A673 (cell line): ENCODE measurements around the gene TBCC. TPM values are rescaled to one million over a fixed set of nuclear protein-coding genes. Genes with fewer than 3 reads are reported as not detected.
"Not testable (repeated sequence)": the region's sequence is repeated elsewhere in the genome, so short reads cannot be mapped to it uniquely, and the experiment has no call there.

ENCODE experiments used
- BruUV-seq: library from RNA; stranded (reverse); fragments of 400-500 nt; replicated peaks from 2 replicates; lab custom pipeline; 2021; lab: Mats Ljungman, UMichigan
- CTCF ChIA-PET: fragments of 300-600 bp; sonication (Branson Sonifier 250); formaldehyde crosslinking; loops from one replicate; lab custom pipeline; 2022; ENCODE audit warnings: antibody characterized with exemption; lab: Charles Lee
- POLR2A ChIA-PET: fragments of 300-600 bp; sonication (Branson Sonifier 250); formaldehyde crosslinking; loops from one replicate; lab custom pipeline; 2022; ENCODE audit warnings: antibody characterized with exemption; ENCODE audit not compliant: low non-redundant PET; lab: Charles Lee
- DNase-seq: peaks from one replicate; pipeline ENCODE4 v3.0.0-alpha.2; 2015; ENCODE audit warnings: low spot score
- H3K27ac ChIP-seq: fragments of 200-600 bp; sonication (generic); 2 replicates; pipeline ENCODE4 v1.5.1; 2016; ENCODE audit warnings: mixed run types, low read depth, mild to moderate bottlenecking, mixed read lengths, antibody characterized with exemption, low read length; ENCODE audit not compliant: poor library complexity, severe bottlenecking
- H3K27me3 ChIP-seq: fragments of 200-600 bp; sonication (generic); replicated peaks from 2 replicates; pipeline ENCODE4 v1.6.1; 2017; ENCODE audit warnings: mixed run types, low read depth, mild to moderate bottlenecking, mixed read lengths, antibody characterized with exemption, low read length; ENCODE audit not compliant: insufficient read depth, poor library complexity
- H3K36me3 ChIP-seq: fragments of 200-600 bp; sonication (generic); 2 replicates; pipeline ENCODE4 v1.6.1; 2016; ENCODE audit warnings: mixed run types, mild to moderate bottlenecking, mixed read lengths, antibody characterized with exemption, low read length; ENCODE audit not compliant: insufficient read depth, poor library complexity, severe bottlenecking
- H3K4me1 ChIP-seq: fragments of 200-600 bp; sonication (generic); 2 replicates; pipeline ENCODE4 v1.6.1; 2017; ENCODE audit warnings: mixed run types, mild to moderate bottlenecking, mixed read lengths, antibody characterized with exemption, low read length; ENCODE audit not compliant: insufficient read depth, poor library complexity, severe bottlenecking
- H3K4me3 ChIP-seq: fragments of 200-600 bp; sonication (generic); 2 replicates; pipeline ENCODE4 v1.5.1; 2016; ENCODE audit warnings: low read depth, mixed run types, mild to moderate bottlenecking, mixed read lengths, low read length; ENCODE audit not compliant: poor library complexity, severe bottlenecking
- H3K9me3 ChIP-seq: fragments of 200-600 bp; sonication (generic); 2 replicates; pipeline ENCODE4 v1.6.1; 2016; ENCODE audit warnings: mixed run types, low read depth, mild to moderate bottlenecking, mixed read lengths, antibody characterized with exemption, low read length; ENCODE audit not compliant: poor library complexity, severe bottlenecking
- EZH2 ChIP-seq: fragments of 200-600 bp; sonication (generic); IDR thresholded peaks from 2 replicates; pipeline ENCODE4 v1.6.1; 2017; ENCODE audit warnings: borderline replicate concordance, low read depth, mild to moderate bottlenecking, mixed read lengths, antibody characterized with exemption, low read length; ENCODE audit not compliant: poor library complexity, severe bottlenecking
- intact Hi-C: fragments of 100-400 bp; cut with micrococcal nuclease; formaldehyde crosslinking; loops from one replicate; pipeline ENCODE4 v1.10.0; 2022; ENCODE audit not compliant: unreplicated experiment
- total RNA-seq: library from RNA; stranded (reverse); gene quantifications from 2 replicates; pipeline ENCODE4 v1.2.3, GENCODE V29; 2021
- TF ChIP-seq, protein P1 (sequence below): fragments of 300-800, 200-600 bp; sonication (generic); conservative IDR thresholded peaks from 2 replicates; pipeline ENCODE4 v1.5.1; 2017; ENCODE audit warnings: low read depth, mild to moderate bottlenecking, antibody characterized with exemption, low read length, moderate library complexity, mixed read lengths

TBCC gene
- total RNA-seq, 1 experiment from 2014 or later = 31.3 TPM

DNA sequence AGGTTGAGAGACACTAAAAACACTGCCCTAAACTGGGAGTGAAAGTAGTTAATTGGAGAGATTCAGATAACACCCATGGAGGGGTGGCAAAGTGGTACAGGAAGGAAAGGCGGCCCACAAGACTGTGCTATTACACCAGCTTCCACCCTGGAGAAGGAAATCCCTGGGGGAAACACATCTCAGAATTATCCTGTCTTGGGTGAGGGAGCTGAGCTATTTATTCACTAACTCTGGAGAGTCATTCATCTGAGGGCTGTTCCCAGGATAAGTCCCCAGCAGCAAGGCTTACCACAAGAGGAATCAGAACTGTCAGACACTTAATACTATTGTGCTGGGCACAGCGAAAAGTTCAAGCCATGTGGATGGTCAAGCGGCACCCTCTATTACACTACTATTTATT, 9.9 kb downstream of the TBCC start:
- Histone ChIP-seq H3K4me1 (peaks cover 17% of the 10 kb centered on the region), H3K36me3 (no peaks in the 10 kb centered on the region), H3K27ac (peak overlapping the region; percentile 40), H3K27me3 (no peaks in the 10 kb centered on the region), H3K9me3 (no peaks in the 10 kb centered on the region), H3K4me3 (no peak overlapping the region)
- intact Hi-C loops = no loop called here
- TF ChIP-seq, protein P1, sequence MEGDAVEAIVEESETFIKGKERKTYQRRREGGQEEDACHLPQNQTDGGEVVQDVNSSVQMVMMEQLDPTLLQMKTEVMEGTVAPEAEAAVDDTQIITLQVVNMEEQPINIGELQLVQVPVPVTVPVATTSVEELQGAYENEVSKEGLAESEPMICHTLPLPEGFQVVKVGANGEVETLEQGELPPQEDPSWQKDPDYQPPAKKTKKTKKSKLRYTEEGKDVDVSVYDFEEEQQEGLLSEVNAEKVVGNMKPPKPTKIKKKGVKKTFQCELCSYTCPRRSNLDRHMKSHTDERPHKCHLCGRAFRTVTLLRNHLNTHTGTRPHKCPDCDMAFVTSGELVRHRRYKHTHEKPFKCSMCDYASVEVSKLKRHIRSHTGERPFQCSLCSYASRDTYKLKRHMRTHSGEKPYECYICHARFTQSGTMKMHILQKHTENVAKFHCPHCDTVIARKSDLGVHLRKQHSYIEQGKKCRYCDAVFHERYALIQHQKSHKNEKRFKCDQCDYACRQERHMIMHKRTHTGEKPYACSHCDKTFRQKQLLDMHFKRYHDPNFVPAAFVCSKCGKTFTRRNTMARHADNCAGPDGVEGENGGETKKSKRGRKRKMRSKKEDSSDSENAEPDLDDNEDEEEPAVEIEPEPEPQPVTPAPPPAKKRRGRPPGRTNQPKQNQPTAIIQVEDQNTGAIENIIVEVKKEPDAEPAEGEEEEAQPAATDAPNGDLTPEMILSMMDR = no peak
- no peak for TF ChIP-seq EZH2
- BruUV-seq = no TSS peak
- DNase-seq = peak; percentile 67
- ChIA-PET POLR2A (no interaction called here), CTCF (interaction anchor here (1.0 kb wide), 1 partner anchor 10 kb away, joined by 3 read pairs; no protein-coding TSS in a partner anchor)

- BruUV-seq, H3K36me3 ChIP-seq, H3K27me3 ChIP-seq, intact Hi-C loops, POLR2A ChIA-PET, H3K4me3 ChIP-seq, H3K27ac ChIP-seq, DNase-seq, H3K9me3 ChIP-seq: not testable (repeated sequence)
- CTCF ChIA-PET = interaction anchor here (0.6 kb wide), 1 partner anchor 757 kb away, joined by 3 read pairs; no protein-coding TSS in a partner anchor
- H3K4me1 ChIP-seq = peaks cover 17% of the 10 kb centered on the region
Measured at GRCh38 chr6:42733867-42734481, 11.9 kb downstream of the TBCC start.

DNA sequence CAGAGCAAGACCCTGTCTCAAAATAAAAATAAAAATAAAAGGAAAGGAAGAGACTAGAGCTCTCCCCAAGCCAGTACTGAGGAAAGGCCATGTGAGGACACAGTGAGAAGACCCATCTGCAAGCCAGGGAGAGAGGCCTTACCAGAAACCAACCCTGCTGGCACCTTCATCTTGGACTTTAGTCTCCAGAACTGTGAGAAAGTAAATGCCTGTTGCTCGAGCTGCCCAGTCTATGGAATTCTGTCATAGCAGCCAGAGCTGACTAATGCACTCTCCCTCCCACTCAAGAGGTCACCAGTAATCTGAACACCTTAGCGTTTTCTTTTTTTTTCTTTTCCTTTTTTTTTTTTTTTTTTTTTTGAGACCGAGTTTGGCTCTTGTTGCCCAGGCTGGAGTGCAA, 16.2 kb downstream of the TBCC start:
- POLR2A ChIA-PET = no interaction called here
- Histone ChIP-seq H3K4me1 (peaks cover 14% of the 10 kb centered on the region), H3K27me3 (no peaks in the 10 kb centered on the region), H3K36me3 (no peaks in the 10 kb centered on the region), H3K27ac (no peak overlapping the region), H3K4me3 (no peak overlapping the region), H3K9me3 (no peaks in the 10 kb centered on the region)
- intact Hi-C loops = loop anchor here (5.0 to 10.0 kb wide), 3 partner anchors 148 to 515 kb away; partner anchors contain the start of genes MRPS10, RPL7L1 and UBR2
- CTCF ChIA-PET = interaction anchor here (0.6 to 1.2 kb wide), 2 partner anchors 35 to 68 kb away, joined by 3 read pairs; no protein-coding TSS in a partner anchor
- TF ChIP-seq, protein P1 = no peak
- TF ChIP-seq EZH2 = no peak
- no TSS peak for BruUV-seq
- no peak for DNase-seq
